Adrenal gland (tissue), 12 donors: Measurements from ENCODE around the gene PDGFRA. TPM values are rescaled to one million over a fixed set of nuclear protein-coding genes. Genes with fewer than 3 reads are reported as not detected.

Experiments used
- DNase-seq, 7 donors: peaks; one replicate each; pipeline ENCODE4 v3.0.0-alpha.2; 2019 to 2020
- H3K27ac ChIP-seq, 5 donors: fragments of 200-600 bp; sonication (generic) in 4 of 5; 1 replicate in 3 of 5; 2 replicates in 2 of 5; pipeline versions ENCODE4 v1.5.1 to v1.8.0; 2016 to 2020; ENCODE audit warnings: mild to moderate bottlenecking in 1 of 5
- H3K27me3 ChIP-seq: fragments of 200-600 bp; 2 replicates; pipeline ENCODE4 v1.8.0; 2021
- H3K36me3 ChIP-seq, 2 donors: fragments of 200-600 bp; replicated peaks in 1 of 2; 1 replicate in 1 of 2; 2 replicates in 1 of 2; pipeline versions ENCODE4 v1.5.1 to v1.8.0; 2018 to 2022
- H3K4me1 ChIP-seq, 2 donors: fragments of 200-600 bp; replicated peaks in 1 of 2; 1 replicate in 1 of 2; 2 replicates in 1 of 2; pipeline versions ENCODE4 v1.5.1 to v1.8.0; 2018 to 2021
- H3K4me3 ChIP-seq, 4 donors: fragments of 200-600 bp; sonication (generic) in 3 of 4; one replicate each; pipeline ENCODE4 v1.5.1; 2016 to 2018
- H3K9me3 ChIP-seq, 3 donors: fragments of 200-600 bp; sonication (generic) in 1 of 3; replicated peaks in 1 of 3; 1 replicate in 2 of 3; 2 replicates in 1 of 3; pipeline versions ENCODE4 v1.5.1 to v1.8.0; 2016 to 2021
- CTCF ChIP-seq, 6 experiments: fragments of 450-650 bp in 4 of 6; fragments of 200-600 bp in 2 of 6; sonication (generic) in 1 of 6; IDR thresholded peaks; 1 replicate in 5 of 6; 2 replicates in 1 of 6; pipeline versions ENCODE4 v1.5.1 to v1.8.0; 2016 to 2021; ENCODE audit warnings: antibody characterized with exemption in 6 of 6, mild to moderate bottlenecking in 2 of 6, moderate library complexity in 1 of 6
- POLR2A ChIP-seq, 2 donors: fragments of 450-650 bp; IDR thresholded peaks; one replicate each; pipeline ENCODE4 v1.6.1; 2017; ENCODE audit warnings: antibody characterized with exemption in 2 of 2, mild to moderate bottlenecking in 2 of 2, moderate library complexity in 1 of 2
- WGBS, 4 donors: extraction: QIAGEN DNeasy Blood & Tissue Kit in 2 of 4; methylation state at CpG; one replicate each; pipeline versions ENCODE4 v1.1.5 to v1.1.7; 2013 to 2017; 5-methylcytosine and 5-hydroxymethylcytosine counted together
- intact Hi-C, 2 donors: fragments of 100-400 bp; cut with DNase I; formaldehyde crosslinking; loops; one replicate each; pipeline versions ENCODE4 v1.14.1 to v1.15.0; 2022 to 2023
- polyA plus RNA-seq, 3 donors: library from polyadenylated mRNA; stranded (reverse); fragments of 200-250 nt in 2 of 3; fragments of 350-450 nt in 1 of 3; fragmentation: Illumina TruSeq in 1 of 3; extraction: RNeasy Lipid Tissue Mini Kit (QIAGEN cat#74804) in 1 of 3; gene quantifications; one replicate each; pipeline ENCODE4 v1.2.3, GENCODE V29; 2013 to 2014
- total RNA-seq, 9 donors: library from RNA; depleted of rRNA in 4 of 9; stranded (reverse); fragments of >200 nt in 4 of 9; fragments of 120-200 nt in 1 of 9; fragmentation: NEBNext Ultra II Directional in 1 of 9; extraction: Animal tissue kit (Norgen Biotek cat#: 25700) in 1 of 9; gene quantifications; one replicate each; pipeline versions ENCODE4 v1.1.0 to v1.2.4, GENCODE V29; 2013 to 2023
- donor health status: healthy with polysubstance abuse.
- donor health status: Bipolar disorder and iron deficiency.
- donor health status: DM: yes; HTN: yes; CAD: no.
- donor health status: DM: no; HTN: no; CAD: no.
- donor health status: DM: no; HTN: no; CAD: no.
- donor health status: DM: yes; HTN: yes; CAD: no.

The PDGFRA gene
- total and polyA plus RNA-seq, 12 donors = 14.5 to 182 (median 90.9) TPM

- DNase-seq = peak in 2 of 7 donors; percentile 28 to 41
- H3K27ac ChIP-seq = peak overlapping the region in 2 of 5 donors; percentile 55 to 77
- peak overlapping the region in 1 of 4 donors; percentile 41 for H3K4me3 ChIP-seq
- intact Hi-C loops = loop anchor here (5.0 to 10.0 kb wide), 3 partner anchors 520 to 1853 kb away; no protein-coding TSS in a partner anchor
- H3K27me3 ChIP-seq = peaks cover 67% of the 10 kb centered on the region
- TF ChIP-seq POLR2A (IDR thresholded peaks at IDR 0.05) = no peak
- no peaks in the 10 kb centered on the region for H3K9me3 ChIP-seq
- no peaks in the 10 kb centered on the region for H3K36me3 ChIP-seq
- WGBS, 4 donors = 2 to 6% (median 4%) methylated on average over 24 to 36 of the region's 36 CpGs
- H3K4me1 ChIP-seq = peaks cover 15 to 35% of the 10 kb centered on the region in 2 donors
These were observed 1.6 kb upstream of the PDGFRA start for GRCh38 chr4:54227256-54228055.

- Histone ChIP-seq H3K9me3 (no peaks in the 10 kb centered on the region), H3K4me1 (peaks cover 17 to 35% of the 10 kb centered on the region in 2 donors), H3K27ac (peak overlapping the region in 2 of 5 donors; percentile 55 to 77), H3K27me3 (peaks cover 67% of the 10 kb centered on the region), H3K36me3 (no peaks in the 10 kb centered on the region), H3K4me3 (peak overlapping the region in 1 of 4 donors; percentile 41)
- intact Hi-C loops = loop anchor here (5.0 to 10.0 kb wide), 3 partner anchors 521 to 1853 kb away; no protein-coding TSS in a partner anchor
- TF ChIP-seq POLR2A (IDR thresholded peaks at IDR 0.05) (no peak), CTCF (IDR thresholded peaks at IDR 0.05) (peak; percentile 56 to 78 (median 66))
- 3 to 5% (median 4%) methylated on average over 14 to 29 of the region's 29 CpGs for WGBS, 4 donors
- DNase-seq = peak; percentile 59 to 73 (median 70)
These were observed 1.0 kb upstream of the PDGFRA start for GRCh38 chr4:54228056-54228527.

GRCh38 chr4:54228546-54228945 lies 547 bp upstream of the PDGFRA start:
- TF ChIP-seq CTCF (IDR thresholded peaks at IDR 0.05) (no peak), POLR2A (IDR thresholded peaks at IDR 0.05) (no peak)
- intact Hi-C loops = loop anchor here (5.0 to 10.0 kb wide), 3 partner anchors 521 to 1854 kb away; no protein-coding TSS in a partner anchor
- peak overlapping the region in 1 of 4 donors; percentile 41 for H3K4me3 ChIP-seq
- peaks cover 67% of the 10 kb centered on the region for H3K27me3 ChIP-seq
- peak overlapping the region in 2 of 5 donors; percentile 55 to 77 for H3K27ac ChIP-seq
- no peak for DNase-seq
- H3K4me1 ChIP-seq = peaks cover 18 to 35% of the 10 kb centered on the region in 2 donors
- no peaks in the 10 kb centered on the region for H3K9me3 ChIP-seq
- 18 to 19% (median 19%) methylated on average over 8 of the region's 8 CpGs for WGBS, 4 donors
- H3K36me3 ChIP-seq = no peaks in the 10 kb centered on the region

- no peak for TF ChIP-seq POLR2A (IDR thresholded peaks at IDR 0.05)
- no peak for TF ChIP-seq CTCF (IDR thresholded peaks at IDR 0.05)
- Histone ChIP-seq H3K27me3 (peaks cover 61% of the 10 kb centered on the region), H3K4me1 (peaks cover 18 to 41% of the 10 kb centered on the region in 2 donors), H3K27ac (peak overlapping the region in 4 of 5 donors; percentile 15 to 75 (median 52)), H3K36me3 (no peaks in the 10 kb centered on the region), H3K4me3 (peak overlapping the region in 2 of 4 donors; percentile 14 to 56), H3K9me3 (no peaks in the 10 kb centered on the region)
- 2 to 7% (median 6%) methylated on average over 31 to 63 of the region's 63 CpGs for WGBS, 4 donors
- DNase-seq = peak in 1 of 7 donors; percentile 30
- intact Hi-C loops = loop anchor here (5.0 to 10.0 kb wide), 10 partner anchors 318 to 1995 kb away; no protein-coding TSS in a partner anchor
These were observed 764 bp downstream of the PDGFRA start for GRCh38 chr4:54229631-54230483.
